Ammon's horn (tissue), 1 donor: Measurements from ENCODE around the gene PLA2G12A.
A peak's percentile ranks its signal among the peaks of the same experiment; 100 is the strongest.

Experiments
- DNase-seq: peaks from one replicate; pipeline ENCODE4 v3.0.0-alpha.2; 2016; ENCODE audit warnings: low spot score

Gene PLA2G12A

GRCh38 chr4:109729718-109730618, at the start of gene PLA2G12A:
Gene PLA2G12A (minus strand): TSS chr4:109730070. CDS start chr4:109729809, 261 bp downstream.
- peak; percentile 68 for DNase-seq

- no peak for DNase-seq
Measured at GRCh38 chr4:109764789-109765402, 35.0 kb upstream of the PLA2G12A start.

GRCh38 chr4:109764376-109764775, 34.5 kb upstream of the PLA2G12A start:
- no peak for DNase-seq

- no peak for DNase-seq
Measured at GRCh38 chr4:109760682-109761081, 30.8 kb upstream of the PLA2G12A start.

GRCh38 chr4:109755656-109756055, 25.8 kb upstream of the PLA2G12A start:
- no peak for DNase-seq

- no peak for DNase-seq
Measured at GRCh38 chr4:109754093-109754857, 24.4 kb upstream of the PLA2G12A start.

- no peak for DNase-seq
Measured at GRCh38 chr4:109752525-109752924, 22.7 kb upstream of the PLA2G12A start.

- no peak for DNase-seq
Measured at GRCh38 chr4:109751852-109752251, 22.0 kb upstream of the PLA2G12A start.

- no peak for DNase-seq
Measured at GRCh38 chr4:109750652-109751244, 20.9 kb upstream of the PLA2G12A start.

- no peak for DNase-seq
Measured at GRCh38 chr4:109749388-109750082, 19.7 kb upstream of the PLA2G12A start.

GRCh38 chr4:109748114-109748513, 18.2 kb upstream of the PLA2G12A start:
- DNase-seq = no peak

GRCh38 chr4:109746728-109747127, 16.9 kb upstream of the PLA2G12A start:
- no peak for DNase-seq

- no peak for DNase-seq
Measured at GRCh38 chr4:109745830-109746229, 16.0 kb upstream of the PLA2G12A start.

GRCh38 chr4:109739547-109739946, 9.7 kb upstream of the PLA2G12A start:
- DNase-seq = no peak

GRCh38 chr4:109738104-109738872, 8.4 kb upstream of the PLA2G12A start:
- DNase-seq = no peak

- no peak for DNase-seq
Measured at GRCh38 chr4:109735566-109736365, 5.9 kb upstream of the PLA2G12A start.

GRCh38 chr4:109733728-109734127, 3.9 kb upstream of the PLA2G12A start:
- DNase-seq = no peak

GRCh38 chr4:109730619-109731545, 1.0 kb upstream of the PLA2G12A start:
- DNase-seq = no peak
